Measurements from ENCODE around the gene GAA.

The GAA gene

GRCh38 chr17:80118601-80119270 is 17.4 kb downstream of the GAA start:
- no peak for DNase-seq

- DNase-seq, result no peak
Observed at GRCh38 chr17:80119271-80119791, 17.9 kb downstream of the GAA start.

DNA sequence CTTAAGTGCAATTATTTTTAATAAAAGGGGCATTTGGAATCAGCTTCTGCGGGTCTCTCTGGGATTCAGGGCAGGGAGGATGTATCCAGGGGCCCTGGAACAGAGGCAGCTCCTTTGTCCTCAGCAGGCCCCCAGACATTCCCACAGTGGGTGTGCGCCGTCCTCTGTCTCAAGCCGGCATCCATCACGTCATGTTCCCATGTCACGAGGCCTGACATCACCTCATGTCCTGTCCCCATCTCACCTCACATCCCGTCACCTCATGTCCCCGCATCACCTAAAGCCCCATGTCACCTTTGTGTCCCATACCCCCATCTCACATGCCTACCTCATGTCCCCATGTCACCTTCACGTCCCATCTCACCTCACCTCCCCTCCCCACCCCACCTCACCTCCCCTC is 18.5 kb downstream of the GAA start:
- DNase-seq, result no peak

DNA sequence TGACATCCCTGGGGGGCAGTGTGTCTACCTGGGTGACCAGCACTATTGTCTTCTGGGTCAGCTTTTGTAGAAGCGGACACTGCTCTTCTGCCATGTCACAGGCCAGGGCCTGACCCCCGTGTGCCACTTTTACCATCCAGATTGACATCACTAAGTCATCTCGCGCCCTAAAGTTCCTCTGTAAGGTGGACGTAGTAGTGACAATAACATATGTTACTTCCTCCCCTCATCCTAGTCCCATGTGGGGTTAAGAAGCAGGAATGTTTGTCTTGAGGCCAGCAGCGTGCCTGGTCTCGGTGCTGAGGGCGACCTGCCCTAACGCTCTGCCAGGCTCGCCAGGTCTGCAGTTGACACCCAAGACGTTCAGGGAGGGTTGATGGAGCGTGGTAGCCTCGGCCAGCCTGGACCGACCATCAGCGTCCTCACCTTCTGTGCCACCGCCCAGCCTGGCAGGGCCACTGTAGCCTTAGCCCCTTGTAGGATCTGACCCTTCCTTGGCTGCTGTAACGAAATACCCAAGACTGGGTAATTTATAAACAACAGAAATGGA is 20.7 kb downstream of the GAA start:
- no peak for DNase-seq

GRCh38 chr17:80122926-80123505 is 21.6 kb downstream of the GAA start:
- no peak for DNase-seq

DNA sequence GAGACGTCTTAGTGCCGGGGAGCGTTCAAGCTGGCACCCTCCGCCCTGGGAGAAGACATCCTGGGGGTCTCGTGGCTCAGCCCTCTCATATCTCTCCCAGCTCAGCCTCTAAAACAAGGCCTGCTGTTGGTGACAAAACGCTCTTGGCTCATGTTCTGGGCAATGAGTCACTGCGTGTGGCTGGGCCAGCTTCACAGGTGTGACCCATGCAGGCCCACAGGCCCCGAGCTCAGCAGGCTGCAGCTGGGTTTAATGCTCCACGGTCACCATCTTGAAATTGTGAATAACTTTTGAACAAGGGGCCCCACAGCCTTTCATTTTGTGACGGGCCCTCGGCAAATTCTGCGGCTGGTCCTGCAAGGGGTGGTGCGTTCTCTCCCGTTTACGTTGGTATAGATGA is 22.4 kb downstream of the GAA start:
- DNase-seq, result no peak

GRCh38 chr17:80124351-80124981 is 23.1 kb downstream of the GAA start:
- DNase-seq, result no peak

DNA sequence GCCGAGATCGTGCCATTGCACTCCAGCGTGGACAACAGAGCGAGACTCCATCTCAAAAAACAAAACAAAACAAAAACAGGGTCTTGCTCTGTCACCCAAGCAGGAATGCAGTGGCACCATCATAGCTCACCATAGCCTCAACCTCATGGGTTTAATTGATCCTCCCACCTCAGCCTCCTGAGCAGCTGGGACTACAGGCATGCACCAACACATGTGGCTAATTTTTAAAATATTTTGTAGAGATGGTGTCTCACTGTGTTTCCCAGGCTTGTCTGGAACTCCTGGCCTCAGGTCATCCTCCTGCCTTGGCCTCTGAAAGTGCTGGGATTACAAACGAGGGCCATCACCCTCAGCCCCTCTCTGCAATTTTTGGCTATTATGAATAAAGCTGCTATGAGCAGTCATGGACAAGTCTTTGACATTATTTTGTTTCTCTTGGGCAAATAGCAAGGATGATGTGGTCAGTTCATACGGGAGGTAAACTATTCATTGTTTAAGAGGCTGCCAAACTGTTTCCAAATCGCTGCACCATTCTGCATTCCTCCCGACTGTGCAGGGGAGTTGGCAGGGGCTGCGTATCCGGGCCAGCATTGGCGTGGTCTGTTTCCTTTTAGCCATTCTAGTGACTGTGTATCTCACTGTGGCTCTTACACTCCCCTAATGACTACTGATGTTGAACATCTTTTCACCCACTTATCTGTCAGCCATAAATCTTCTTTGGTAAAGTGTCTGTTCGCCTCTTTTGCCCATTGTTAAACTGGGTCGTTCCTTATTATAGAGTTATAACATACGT is 24.5 kb downstream of the GAA start:
- no peak for DNase-seq

GRCh38 chr17:80126449-80126715 is 25.0 kb downstream of the GAA start:
- DNase-seq, result no peak

GRCh38 chr17:80129006-80129565 is 27.7 kb downstream of the GAA start:
- no peak for DNase-seq

- DNase-seq, result no peak
Observed at GRCh38 chr17:80130992-80131391, 29.6 kb downstream of the GAA start.

DNA sequence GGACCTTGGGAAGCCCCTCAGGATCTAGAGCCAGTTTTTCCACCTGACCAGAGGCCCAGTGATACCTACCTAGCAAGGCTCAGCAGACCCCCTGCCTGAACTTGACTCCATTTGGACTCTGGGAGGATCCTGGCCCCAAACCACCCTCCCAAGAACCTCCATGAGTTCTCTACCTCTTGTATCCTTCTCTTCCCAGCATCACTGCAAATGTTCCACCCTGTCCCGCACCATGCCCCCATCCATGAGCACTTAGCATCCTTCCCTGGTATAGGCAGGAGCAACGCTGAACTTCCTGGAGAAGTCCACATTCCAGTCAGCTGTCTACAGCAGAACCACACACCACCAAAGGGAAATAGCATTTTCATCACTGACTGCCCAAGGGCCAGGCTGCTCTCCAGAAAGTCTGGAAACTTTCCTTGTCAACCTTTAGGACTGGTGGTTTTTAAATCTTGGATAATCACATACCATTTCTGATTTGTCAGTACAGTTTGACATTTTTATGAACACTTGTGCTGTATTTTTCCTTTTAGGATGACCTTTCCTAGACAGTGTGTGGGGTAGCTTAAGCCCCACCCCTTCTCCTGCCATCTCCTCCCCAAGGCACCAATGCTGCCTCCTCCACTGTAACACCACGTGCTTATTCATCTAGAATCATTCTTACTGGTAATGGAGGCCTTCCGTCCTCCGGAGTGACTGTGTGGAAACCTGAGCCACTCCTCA is 31.7 kb downstream of the GAA start:
- DNase-seq, result no peak

GRCh38 chr17:80133626-80133970 is 32.2 kb downstream of the GAA start:
- no peak for DNase-seq

GRCh38 chr17:80137131-80137530 is 35.8 kb downstream of the GAA start:
- no peak for DNase-seq

DNA sequence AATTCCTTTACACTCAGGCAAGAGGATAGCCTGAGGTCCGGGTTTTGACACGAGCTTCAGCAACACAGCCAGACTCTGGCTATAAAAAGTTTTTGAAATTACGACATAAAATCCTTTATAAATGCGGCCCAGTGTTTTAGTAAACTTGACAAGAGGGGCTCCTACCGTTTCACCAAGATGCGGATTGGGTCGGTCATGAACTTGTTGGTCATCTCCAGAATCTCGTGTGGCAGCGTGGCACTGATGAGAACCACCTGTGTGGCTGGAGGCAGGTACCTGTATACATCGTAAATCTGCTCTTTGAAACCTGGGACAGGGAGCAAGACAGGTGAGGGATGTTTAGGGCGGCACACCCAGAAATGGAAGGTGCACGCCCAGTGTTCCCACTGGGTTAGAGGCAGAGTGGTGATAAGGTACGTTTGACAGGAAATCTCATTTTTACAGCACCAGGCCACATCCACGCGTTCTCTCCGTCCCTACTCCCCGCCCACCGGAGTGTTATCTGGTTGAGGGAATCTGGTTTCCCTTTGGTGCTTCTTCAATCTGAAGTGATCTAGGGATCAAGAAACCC is 37.6 kb downstream of the GAA start:
- no peak for DNase-seq

GRCh38 chr17:80141463-80142165 is 40.2 kb downstream of the GAA start:
- no peak for DNase-seq

DNA sequence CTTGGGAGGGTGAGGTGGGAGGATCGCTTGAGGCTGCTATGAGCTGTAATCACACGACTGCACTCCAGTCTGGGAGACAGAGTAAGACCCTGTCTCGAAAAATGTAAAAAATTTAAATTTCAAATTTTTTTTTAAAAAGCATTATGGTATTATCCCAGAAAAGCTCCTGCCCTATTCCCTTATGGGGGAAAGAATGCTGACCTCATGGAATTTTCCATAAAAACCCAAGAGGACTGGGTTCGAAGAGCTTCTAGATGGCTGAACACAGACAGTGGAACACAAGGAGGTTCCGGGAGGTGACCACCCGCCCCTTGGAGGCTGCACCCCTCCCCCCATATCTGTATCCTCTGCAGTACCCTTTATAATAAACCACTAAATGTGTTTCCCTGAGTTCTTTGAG is 41.5 kb downstream of the GAA start:
- DNase-seq, result no peak

DNA sequence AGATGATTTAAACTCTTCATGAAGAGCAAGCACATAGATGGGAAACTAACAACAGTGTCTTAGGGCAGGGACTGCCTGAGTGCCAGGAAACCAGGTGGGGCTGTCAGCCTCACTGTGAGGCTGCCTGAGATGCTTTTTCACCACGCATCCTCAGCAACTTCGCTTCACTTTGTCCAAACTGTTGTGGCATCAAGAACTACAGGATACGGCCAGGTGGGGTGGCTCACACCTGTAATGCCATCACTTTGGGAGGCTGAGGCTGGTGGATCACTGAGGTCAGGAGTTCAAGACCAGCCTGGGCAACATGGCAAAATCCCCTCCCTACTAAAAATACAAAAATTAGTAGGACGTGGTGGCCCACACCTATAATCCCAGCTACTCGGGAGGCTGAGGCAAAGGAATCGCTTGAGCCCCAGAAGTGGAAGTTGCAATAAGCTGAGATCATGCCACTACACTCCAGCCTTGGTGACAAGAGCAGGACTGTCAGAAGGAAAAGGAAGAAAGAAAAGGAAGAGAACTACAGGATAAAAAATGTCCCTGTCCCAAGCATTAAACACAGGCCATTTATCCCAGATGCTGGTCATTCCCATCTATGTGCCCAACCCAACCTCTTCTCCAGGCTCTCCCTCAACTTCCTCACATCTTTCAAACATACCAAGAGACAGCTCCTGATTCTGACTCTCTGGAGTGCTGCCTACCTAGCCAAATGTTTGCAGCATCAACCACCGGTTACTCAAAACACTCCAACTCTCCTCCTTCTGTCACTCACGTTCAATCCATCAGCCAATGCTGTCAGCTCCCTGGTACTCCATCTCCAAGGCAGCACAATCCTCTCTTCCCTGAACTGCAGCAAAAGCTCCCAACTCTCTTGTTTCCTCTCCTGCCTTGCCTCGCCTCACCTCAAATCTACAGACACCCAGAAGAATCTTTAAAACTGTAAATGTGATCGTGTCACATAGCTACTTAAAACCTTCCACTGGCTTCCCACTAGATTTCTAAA is 44.0 kb downstream of the GAA start:
- DNase-seq, result no peak

DNA sequence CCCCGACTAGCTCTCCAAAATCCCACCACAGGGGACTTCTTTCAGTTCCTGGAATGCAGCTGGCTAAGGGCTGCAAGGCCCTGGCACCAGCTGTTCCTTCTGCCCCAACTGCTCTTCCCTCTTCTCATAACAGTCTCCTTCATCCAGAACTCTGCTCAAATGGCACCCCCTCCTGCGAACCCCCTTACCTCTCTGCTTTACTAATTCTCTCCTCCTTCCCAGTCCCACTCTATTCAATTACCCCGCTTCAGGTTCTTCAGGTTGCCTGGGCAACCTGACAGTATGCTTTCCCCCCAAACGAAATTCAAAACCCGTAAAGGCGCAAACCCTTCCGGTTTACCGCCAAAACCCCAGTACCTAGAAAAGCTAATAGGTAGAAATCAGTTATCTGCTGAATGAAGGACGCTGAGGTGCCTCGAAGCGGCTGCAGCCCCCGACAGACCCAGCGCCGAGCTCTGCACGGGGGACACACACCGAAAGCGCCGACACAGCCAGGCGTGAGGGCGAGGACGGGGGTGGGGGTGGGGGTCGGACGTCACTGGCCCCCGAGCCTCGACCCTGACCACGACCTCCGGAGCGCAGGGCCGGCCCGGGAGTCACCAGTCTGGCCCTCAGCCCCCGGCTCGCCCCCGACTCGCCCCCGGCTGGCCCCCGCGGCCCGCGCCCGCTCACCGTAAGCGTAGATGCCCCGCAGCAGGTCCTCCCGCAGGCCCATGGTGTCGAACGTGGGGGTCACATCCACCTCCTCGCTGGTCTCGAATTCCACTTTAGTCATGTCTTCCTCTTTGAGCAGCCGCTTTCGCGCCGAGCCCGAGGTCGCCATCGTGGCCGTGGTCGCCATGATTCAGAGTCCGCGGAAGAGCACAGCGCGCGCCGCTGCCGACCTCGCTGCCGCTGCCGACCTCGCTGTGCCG is 45.0 kb downstream of the GAA start:
- DNase-seq, result no peak

Measured in effector CD8-positive, alpha-beta T cell (primary cell).